ENCODE results near the gene MRO.
A peak's percentile ranks its signal among the peaks of the same experiment; 100 is the strongest.
"Not testable (repeated sequence)": the region's sequence is repeated elsewhere in the genome, so short reads cannot be mapped to it uniquely, and the experiment has no call there.

Gene MRO

DNA sequence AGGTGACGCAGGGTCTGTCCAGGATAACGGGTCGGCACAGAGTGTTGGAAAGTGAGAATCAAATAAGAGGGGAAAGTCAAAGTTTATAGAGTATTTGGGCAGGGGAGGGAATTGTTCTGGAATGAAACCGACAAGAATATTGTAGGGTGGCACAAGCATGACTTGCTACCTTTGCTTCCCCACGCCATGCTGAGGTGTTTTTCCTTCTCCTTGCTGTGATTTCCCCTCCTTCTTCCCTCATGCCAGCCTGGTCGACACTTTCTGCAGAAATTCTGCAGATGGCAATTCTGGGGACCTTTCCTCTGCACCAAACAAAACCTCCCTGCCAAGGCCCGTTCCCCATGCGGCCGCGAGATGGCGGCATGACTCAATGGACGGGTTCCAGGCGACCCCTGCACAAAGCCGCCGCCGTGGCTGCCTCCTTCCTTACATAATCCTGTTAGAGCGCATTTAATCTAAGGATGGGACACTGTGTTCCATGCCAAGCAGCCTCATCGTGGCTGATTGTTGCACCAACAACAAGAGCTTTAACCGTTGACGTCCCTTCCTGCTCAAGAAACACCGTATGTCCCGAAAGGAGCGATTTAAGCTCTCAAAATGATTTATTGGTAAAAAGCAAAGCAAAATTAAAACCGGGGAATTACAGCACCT is at the start of gene MRO:
Gene MRO (minus strand): TSS at position 289 of the 651 bp plus-strand sequence. CDS start 10,616 bp downstream, outside the sequence.
- H3K27ac ChIP-seq: peak within 1 kb of the TSS in 3 of 21 experiments; percentile 22 to 62 (median 55)
- H3K4me3 ChIP-seq: peak within 1 kb of the TSS; percentile 3 to 30 (median 11)

DNA sequence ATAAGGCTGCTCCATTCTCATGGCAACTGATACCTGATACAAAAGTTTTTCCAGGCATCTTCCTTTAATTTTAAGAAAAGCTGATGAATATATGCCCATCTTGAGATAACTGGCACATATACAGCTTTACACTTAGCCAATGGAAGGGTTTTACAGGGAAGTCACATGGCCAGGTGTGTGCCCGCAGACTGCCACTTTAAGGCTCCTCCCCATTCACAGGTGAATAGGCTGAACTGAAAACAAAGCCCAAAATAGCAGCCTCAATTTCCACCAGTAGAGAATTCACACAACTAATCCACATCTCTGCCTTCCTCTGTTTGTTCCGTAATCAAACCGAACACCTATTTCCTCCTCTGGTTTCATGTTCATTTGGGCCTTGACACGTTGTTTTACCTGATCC is 49.3 kb upstream of the MRO start:
- Histone ChIP-seq H3K4me3 (no peak overlapping the region), H3K27ac (no peak overlapping the region)

DNA sequence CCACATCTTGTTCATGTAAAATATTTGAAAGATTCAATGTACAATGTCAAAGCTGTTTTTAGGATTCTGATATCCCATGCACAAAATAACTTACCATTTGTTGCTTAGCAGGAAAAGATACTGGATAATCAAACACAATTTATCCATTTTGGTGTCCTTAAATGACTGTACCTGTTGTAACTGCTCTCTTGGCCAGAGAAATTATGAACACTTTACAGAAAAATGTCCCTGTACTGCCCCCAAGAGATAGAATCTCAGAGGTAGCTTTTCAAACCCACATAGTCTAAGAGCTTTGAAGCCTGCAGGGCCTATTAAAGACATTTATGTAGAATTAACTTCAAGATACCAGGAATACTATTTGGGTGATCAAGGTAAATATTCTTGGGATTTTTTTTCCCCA is 46.9 kb upstream of the MRO start:
- Histone ChIP-seq H3K4me3 (no peak overlapping the region), H3K27ac (no peak overlapping the region)

DNA sequence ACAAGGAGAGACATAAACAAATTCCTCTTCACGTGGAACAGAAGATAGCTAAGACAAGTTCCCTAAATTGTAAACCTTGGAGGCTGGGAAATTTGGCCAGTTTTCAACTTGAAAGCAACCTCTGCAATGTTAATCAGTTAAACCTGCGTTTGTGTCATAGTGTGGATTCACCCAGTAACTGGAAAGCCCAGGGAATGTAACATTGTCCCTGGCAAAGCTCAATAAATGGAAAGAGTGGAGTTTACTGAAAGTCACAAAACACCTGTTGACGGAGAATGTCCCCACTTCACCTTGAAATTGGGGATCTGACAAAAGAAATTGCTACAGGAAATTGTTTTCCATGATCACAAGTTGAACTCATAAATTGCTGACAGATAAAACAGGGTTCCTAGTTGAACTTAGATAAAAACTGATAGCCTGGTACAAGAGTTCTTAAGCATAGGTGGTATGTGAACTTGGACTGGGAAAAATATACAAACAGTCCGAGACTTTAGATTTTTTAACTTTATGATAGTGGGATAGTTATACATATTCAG is 44.1 kb upstream of the MRO start:
- Histone ChIP-seq H3K4me3 (no peak overlapping the region), H3K27ac (no peak overlapping the region)

DNA sequence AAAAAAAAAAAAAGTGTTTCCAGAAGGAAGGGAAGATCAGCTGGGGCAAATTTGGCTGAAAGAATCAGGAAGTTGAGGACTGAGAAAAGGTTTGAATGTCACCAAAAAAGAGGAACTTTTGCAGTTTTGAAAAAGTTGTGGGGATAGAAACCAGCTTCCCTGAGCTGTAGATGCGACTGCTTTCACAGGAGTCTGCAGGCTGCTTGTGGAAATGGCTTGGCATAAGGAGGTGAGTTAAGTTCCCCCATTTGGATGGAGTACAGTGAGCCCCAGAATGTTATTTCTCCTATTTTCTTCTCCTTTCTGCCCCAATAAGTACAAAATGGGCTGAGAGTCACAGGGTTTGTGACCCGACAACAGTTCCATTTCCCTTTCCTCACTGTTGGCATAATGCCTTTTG is 42.6 kb upstream of the MRO start:
- Histone ChIP-seq H3K4me3 (no peak overlapping the region), H3K27ac (peak overlapping the region in 3 of 21 experiments; percentile 16 to 50 (median 23))

DNA sequence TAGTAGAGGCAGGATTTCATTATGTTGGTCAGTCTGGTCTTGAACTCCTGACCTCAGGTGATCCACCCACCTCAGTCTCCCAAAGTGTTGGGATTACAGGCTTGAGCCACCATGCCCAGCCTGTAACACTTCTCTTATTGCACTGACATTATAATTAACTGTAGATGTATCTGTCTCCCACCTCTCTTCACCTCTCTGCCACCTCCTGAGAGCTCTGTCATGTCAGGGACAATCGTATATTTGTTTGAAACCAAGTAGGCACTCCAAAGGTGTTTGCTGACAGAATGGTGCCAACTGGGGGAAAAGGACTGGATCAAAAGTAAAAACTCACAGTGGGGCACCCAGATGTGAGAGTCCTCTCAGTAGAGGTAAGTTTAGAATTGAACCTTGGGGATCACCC is 41.8 kb upstream of the MRO start:
- Histone ChIP-seq H3K27ac (peak overlapping the region in 1 of 21 experiments; percentile 67), H3K4me3 (no peak overlapping the region)

DNA sequence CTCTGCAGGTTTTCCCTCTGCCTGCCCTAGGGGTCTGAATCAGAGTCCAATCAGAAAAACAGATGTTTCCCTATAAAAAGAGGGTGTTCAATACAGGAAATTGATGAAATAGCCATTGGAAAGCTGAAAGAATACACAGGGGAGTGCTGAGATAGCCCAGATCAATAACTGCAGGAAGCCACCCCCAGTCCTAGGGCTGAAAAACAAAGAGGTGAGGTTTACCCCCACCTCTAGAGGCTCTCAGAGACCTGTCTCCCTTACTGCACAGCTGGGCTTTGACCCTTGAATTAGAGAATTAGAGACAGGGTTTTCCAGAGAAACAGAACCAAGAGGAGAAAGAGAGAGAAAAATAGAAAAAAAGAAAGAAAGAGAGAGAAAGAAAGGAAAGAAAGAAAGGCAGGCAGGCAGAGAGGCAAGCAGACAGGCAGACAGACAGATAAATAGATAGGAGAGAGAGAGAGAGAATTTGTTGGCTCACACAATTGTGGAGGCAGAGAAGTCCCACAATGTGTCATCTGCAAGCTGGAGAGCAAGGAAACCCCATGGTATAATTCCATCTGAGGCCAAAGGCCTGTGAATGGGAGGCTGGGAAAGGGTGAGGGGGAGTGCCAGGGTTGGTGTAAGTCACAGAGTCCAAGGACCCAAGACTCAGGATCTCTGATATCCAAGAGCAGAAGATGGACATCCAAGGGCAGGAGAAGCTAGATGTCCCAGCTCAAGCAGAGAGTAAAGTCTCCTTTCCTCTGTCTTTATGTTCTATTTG is 40.2 kb upstream of the MRO start:
- H3K27ac ChIP-seq: no peak overlapping the region
- H3K4me3 ChIP-seq: no peak overlapping the region

DNA sequence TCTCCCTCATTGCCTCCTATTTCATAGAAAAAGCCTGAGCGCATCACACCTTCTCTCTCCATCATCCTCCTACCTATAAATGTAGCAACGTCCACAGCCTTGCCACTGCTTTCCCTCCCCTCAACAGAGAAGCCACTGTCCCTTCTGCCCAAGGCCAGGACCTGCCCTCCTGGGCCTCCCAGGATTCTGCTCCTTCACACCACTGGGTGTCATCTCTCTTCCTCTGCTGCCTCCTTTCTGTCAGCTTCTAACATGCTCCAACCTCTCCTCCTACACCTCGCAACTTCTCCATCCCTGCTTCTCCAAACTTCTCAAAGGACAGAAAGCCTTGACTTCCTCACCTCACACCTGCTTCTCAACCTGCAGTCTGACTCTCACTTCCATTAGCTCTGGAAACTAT is 37.9 kb upstream of the MRO start:
- H3K27ac ChIP-seq: no peak overlapping the region

DNA sequence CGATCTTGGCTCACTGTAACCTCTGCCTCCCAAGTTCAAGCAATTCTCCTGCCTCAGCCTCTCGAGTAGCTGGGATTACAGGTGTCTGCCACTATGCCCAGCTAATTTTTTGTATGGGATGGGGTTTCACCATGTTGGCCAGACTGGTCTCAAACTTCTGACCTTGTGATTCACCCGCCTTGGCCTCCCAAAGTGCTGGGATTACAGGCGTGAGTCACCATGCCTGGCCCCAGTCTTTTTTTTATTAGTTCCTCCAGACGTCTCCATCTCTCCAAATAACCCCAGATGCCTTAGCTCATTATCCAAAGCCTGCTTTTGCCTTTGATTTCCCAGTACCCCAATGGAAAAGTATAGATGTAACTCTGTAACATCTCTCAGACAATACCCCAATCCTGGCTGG is 37.4 kb upstream of the MRO start:
- H3K27ac ChIP-seq, H3K4me3 ChIP-seq: not testable (repeated sequence)

More for the DNA sequence above, 37.9 kb upstream of the MRO start:
- H3K4me3 ChIP-seq: no peak overlapping the region

DNA sequence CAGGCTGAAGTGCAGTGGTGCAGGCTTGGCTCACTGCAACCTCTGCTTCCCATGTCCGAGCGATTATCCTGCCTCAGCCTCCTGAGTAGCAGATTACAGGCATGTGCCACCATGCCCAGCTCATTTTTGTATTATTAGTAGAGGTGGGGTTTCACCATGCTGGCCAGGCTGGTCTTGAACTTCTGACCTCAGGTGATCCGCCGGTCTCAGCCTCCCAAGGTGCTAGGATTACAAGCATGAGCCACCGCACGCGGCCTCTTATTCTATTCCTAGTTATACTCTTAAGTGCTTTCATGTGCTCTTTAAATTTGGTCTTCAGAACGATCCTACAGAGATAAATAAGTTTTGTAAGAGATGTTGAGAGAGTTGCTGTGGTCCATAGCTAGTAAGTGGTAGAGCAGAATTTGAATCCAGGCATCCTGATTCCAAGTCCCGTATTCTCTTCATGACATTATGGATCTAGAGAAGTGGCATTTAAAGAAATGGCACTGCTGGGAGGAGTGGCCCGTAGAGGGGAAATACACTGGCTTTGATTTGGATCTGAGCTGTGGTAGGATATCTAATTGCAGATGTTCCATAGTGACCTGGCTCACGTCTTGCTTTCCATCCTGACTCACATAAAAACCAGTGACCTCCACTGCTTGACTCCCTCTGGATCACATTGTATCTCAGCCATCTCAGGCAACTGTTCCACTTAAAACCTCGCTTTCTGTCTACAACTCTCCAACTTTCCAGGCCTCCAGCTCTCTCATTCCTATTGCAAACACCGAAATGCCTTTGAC is 36.4 kb upstream of the MRO start:
- Histone ChIP-seq H3K27ac (no peak overlapping the region), H3K4me3 (no peak overlapping the region)

DNA sequence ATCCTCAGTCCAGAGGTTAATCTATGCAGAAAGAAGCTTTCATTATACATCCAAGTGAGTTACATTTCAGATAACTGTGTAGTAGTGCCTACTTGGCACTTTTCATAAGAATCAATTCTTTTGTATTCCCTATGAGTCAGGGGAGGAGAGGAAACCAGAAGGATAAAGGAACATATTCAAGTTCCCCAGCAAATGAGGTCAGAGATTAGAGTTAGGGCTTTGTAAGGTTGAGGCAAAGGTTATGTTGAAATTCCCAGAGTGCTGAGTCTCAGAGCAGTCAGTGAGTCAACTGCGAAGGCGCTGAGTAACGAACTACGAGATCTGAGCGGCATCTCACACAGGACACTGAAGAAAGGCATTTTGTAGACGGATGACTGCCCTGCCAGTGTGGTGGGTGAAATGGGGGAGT is 34.1 kb upstream of the MRO start:
- peak overlapping the region in 2 of 21 experiments; percentile 37 to 76 for H3K27ac ChIP-seq
- no peak overlapping the region for H3K4me3 ChIP-seq

DNA sequence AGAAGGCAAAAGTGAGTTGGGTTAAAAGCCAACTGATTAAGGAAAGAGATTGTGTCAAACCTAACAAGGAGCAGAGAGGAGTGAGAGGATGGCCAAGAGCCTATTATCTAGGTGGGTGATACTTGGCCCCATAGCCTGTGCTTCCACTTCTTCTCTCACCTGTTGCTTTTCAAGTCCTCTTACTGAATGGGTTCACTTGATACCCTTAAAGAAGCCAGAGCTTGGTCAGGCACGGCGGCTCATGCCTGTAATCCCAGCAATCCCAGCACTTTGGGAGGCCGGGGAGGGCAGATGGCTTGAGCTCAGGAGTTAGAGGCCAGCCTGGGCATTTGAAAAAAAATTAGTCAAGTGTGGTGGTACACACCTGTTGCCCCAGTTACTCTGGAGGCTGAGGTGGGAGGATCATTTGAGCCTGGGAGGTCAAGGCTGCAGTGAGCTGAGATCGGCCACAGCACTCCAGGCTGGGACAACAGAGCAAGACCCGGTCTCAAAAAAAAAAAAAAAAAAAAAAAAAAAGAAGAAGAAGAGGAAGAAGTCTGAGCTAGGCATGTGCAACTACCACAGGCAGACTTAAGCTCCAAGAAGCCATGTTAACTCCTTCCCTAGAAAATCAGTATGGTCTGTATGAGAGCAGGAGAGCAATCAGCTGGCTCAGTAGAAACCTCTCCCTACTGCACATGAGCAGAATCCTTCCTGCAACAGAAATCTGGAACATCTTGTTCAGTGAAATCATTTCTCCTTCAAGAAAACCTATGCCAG is 30.7 kb upstream of the MRO start:
- no peak overlapping the region for H3K4me3 ChIP-seq
- no peak overlapping the region for H3K27ac ChIP-seq

DNA sequence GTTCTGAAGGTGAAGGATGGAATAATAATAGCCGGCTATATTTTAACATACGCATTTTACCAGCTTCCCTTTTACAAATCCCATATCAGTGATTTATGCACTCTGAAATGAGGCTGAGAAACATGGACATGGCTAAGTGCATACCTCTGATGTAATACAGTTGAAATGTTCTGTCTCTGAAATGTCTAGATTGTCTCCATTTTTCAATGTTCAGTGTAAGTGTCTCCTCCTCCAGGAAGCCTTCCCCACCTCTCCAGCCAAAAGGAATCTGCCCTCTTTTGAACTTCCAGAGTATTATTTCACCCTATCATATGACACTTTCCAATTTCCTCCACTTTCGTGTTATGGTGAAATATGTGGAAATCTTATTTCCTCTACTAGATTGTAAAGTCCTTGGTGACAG is 29.6 kb upstream of the MRO start:
- H3K27ac ChIP-seq: peak overlapping the region in 1 of 21 experiments; percentile 11
- no peak overlapping the region for H3K4me3 ChIP-seq

DNA sequence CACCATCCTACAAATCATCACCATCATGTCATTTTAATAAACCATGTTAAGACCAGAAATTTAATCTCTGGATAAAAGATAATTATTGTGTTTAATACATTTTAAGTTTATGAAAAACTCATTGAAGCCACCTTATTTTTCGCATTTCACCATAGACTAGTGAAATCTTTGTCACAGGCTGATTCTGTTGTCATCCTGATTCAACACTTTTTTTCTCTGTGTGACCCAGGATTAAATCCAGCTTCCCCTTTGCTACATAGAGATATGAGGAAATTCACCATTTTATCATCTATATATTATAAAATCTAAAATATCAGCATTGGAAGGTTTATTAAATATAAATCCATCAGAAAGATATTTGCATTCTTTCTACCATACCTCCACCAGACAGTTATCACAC is 29.2 kb upstream of the MRO start:
- Histone ChIP-seq H3K4me3 (no peak overlapping the region), H3K27ac (peak overlapping the region in 1 of 21 experiments; percentile 67)

DNA sequence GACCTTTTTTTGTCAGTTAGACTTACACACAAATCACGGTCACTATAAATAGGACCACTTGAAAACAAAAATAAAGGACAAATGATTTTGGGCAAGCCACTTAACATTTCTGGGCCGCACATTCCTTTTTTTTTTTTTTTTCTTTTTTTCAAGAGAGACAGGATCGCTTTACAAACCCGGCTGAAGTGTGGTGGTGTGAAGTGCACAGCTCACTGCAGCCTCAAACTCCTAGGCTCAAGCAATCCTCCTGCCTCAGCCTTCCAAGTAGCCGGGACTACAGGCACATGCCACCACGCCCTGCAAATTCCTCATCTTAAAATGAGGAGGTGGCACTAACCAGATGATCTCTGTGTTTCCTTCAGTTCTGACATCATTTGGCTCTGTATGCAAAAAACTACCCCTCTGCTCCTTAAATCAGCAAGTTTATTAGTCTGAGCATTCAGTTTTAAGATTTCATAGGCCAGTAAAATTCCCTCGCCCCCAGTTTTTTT is 28.3 kb upstream of the MRO start:
- Histone ChIP-seq H3K4me3 (no peak overlapping the region), H3K27ac (no peak overlapping the region)

DNA sequence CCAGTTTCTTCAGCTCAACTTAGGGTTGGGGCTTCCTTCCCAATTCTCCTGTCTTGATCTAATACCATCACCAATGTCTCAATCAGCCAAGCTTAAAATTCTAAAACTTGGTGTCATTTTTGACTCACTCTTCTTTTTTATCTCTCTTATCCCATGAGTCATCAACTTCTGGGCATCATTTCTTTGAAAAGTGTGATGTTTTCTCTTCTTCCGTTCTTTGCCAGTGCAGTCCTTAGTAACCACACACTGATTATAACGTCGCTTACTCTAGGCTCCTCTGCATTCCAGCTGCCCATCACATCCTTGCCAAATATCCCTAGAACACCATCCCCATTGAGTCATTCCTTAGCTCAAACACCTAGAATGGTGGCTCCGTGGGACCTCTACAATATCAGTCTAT is 27.4 kb upstream of the MRO start:
- Histone ChIP-seq H3K27ac (no peak overlapping the region), H3K4me3 (no peak overlapping the region)

DNA sequence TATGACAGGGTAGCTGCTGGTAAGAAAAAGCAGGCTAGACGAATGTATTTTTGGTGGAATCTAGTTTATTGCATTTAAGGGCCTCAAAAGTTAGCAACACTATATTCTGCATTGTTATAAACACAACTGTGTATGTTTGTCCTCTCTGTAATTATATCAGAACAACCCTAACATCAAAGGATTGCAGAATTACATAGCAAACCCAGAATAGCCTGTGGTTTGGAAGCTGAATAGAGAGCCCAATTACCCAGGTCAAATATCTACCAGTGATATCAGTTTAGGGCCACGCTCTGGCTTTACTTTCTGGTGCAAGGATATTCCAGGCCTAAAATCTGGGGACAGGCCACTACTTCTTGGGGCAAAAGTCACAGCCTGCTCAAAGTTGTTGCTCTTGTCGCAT is 25.1 kb upstream of the MRO start:
- Histone ChIP-seq H3K4me3 (no peak overlapping the region), H3K27ac (no peak overlapping the region)

DNA sequence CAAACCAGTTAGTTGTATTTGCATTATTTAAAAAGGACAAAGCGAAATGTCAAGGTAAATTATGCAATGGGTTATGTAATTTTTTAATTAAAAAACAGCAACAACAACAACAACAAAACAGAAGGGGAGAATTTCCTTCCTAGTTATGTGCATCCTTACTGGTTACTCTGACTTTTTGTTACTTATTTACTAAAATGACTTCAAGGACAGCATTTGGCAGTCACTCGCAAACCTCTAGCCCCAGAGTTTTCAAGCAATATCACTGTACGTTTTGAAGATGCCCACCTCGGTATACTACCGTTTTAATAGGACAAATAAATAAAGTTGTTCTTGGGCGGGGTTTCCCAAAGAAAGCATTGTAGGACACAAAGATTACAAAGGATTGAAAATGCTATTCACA is 24.7 kb upstream of the MRO start:
- Histone ChIP-seq H3K27ac (no peak overlapping the region), H3K4me3 (no peak overlapping the region)

DNA sequence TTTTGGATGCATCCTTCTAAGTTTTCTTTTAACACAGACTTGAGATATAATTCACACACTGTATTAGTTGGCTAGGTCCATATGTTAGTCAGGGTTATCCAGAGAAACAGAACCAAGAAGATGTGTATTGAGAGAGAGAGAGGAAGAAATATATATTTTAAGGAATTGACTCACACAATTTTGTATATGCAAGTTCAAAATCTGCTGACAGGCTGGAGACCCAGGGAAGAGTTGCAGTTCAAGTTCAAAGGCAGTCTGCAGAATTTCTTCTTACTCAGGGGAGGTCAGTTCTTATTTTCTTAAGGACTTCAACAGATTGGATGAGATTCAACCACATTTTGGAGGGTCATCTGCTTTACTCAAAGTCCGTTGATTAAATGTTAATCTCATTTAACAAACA is 23.0 kb upstream of the MRO start:
- Histone ChIP-seq H3K27ac (no peak overlapping the region), H3K4me3 (no peak overlapping the region)

DNA sequence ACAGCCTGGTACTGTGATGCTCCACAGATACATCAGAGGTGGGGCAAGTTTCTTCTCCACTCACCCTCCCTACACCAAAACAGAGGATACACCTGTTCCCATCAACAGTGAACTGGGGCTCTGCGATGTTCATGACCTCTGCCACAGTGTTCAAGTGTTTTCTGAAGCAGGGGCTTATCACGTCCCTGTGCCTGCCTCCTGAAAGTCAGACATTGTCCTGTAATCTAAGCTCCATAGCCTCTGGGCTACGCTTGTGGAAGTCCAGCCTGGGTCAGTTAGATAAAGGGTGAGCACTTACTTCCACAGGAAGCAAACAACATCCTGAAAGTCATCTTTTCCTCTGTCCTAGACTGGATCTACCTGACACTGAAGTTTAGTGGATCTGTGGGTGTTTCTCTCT is 20.2 kb upstream of the MRO start:
- H3K4me3 ChIP-seq: no peak overlapping the region

More for the DNA sequence above, 20.2 kb upstream of the MRO start:
- H3K27ac ChIP-seq: no peak overlapping the region

All from skin epidermis (tissue), 12 donors.